ENCODE measurements around the gene LRGUK. TPM values are rescaled to one million over a fixed set of nuclear protein-coding genes. Genes with fewer than 3 reads are reported as not detected.

LRGUK gene
- total and polyA plus RNA-seq, 4 donors: 2.5 to 5.4 (median 3.9) TPM

GRCh38 chr7:134179036-134180011, 52.2 kb downstream of the LRGUK start:
- H3K27ac ChIP-seq (ENCODE audit: low read depth, low read length): no peak overlapping the region
- H3K36me3 ChIP-seq (ENCODE audit: control insufficient read depth, insufficient read depth, low read length): no peaks in the 10 kb centered on the region
- no peaks in the 10 kb centered on the region for H3K4me1 ChIP-seq (ENCODE audit: control insufficient read depth, insufficient read depth, low read length)
- no peak overlapping the region for H3K4me3 ChIP-seq (ENCODE audit: low read depth, low read length)
- DNase-seq (ENCODE audit: low read depth in 4 of 6, low spot score in 6 of 6): peak in 2 of 6 donors; percentile 60 to 85
- 73% methylated on average over 3 of the region's 6 CpGs for WGBS (ENCODE audit: insufficient coverage)
- no peaks in the 10 kb centered on the region for H3K9me3 ChIP-seq (ENCODE audit: control insufficient read depth, insufficient read depth, low read length)
- H3K27me3 ChIP-seq (ENCODE audit: control insufficient read depth, insufficient read depth, low read length): no peaks in the 10 kb centered on the region

- no peaks in the 10 kb centered on the region for H3K36me3 ChIP-seq (ENCODE audit: control insufficient read depth, insufficient read depth, low read length)
- WGBS (ENCODE audit: insufficient coverage): no CpG with 5 or more reads among the region's 1 CpG
- no peaks in the 10 kb centered on the region for H3K4me1 ChIP-seq (ENCODE audit: control insufficient read depth, insufficient read depth, low read length)
- no peaks in the 10 kb centered on the region for H3K9me3 ChIP-seq (ENCODE audit: control insufficient read depth, insufficient read depth, low read length)
- no peaks in the 10 kb centered on the region for H3K27me3 ChIP-seq (ENCODE audit: control insufficient read depth, insufficient read depth, low read length)
- H3K4me3 ChIP-seq (ENCODE audit: low read depth, low read length): no peak overlapping the region
- no peak for DNase-seq (ENCODE audit: low read depth in 4 of 6, low spot score in 6 of 6)
- no peak overlapping the region for H3K27ac ChIP-seq (ENCODE audit: low read depth, low read length)
Measured at GRCh38 chr7:134180376-134180775, 53.2 kb downstream of the LRGUK start.

- Histone ChIP-seq H3K9me3 (ENCODE audit: control insufficient read depth, insufficient read depth, low read length) (no peaks in the 10 kb centered on the region), H3K27me3 (ENCODE audit: control insufficient read depth, insufficient read depth, low read length) (no peaks in the 10 kb centered on the region), H3K27ac (ENCODE audit: low read depth, low read length) (no peak overlapping the region), H3K4me1 (ENCODE audit: control insufficient read depth, insufficient read depth, low read length) (no peaks in the 10 kb centered on the region), H3K4me3 (ENCODE audit: low read depth, low read length) (no peak overlapping the region), H3K36me3 (ENCODE audit: control insufficient read depth, insufficient read depth, low read length) (no peaks in the 10 kb centered on the region)
- 50% methylated on average over 2 of the region's 3 CpGs for WGBS (ENCODE audit: insufficient coverage)
- DNase-seq (ENCODE audit: low read depth in 4 of 6, low spot score in 6 of 6): no peak
Measured at GRCh38 chr7:134182078-134182477, 54.9 kb downstream of the LRGUK start.

GRCh38 chr7:134184767-134185166, 57.6 kb downstream of the LRGUK start:
- no peaks in the 10 kb centered on the region for H3K4me1 ChIP-seq (ENCODE audit: control insufficient read depth, insufficient read depth, low read length)
- H3K36me3 ChIP-seq (ENCODE audit: control insufficient read depth, insufficient read depth, low read length): no peaks in the 10 kb centered on the region
- no peak overlapping the region for H3K27ac ChIP-seq (ENCODE audit: low read depth, low read length)
- DNase-seq (ENCODE audit: low read depth in 4 of 6, low spot score in 6 of 6): peak in 1 of 6 donors; percentile 73
- WGBS (ENCODE audit: insufficient coverage): 100% methylated on average over 1 of the region's 3 CpGs
- H3K27me3 ChIP-seq (ENCODE audit: control insufficient read depth, insufficient read depth, low read length): no peaks in the 10 kb centered on the region
- H3K4me3 ChIP-seq (ENCODE audit: low read depth, low read length): no peak overlapping the region
- H3K9me3 ChIP-seq (ENCODE audit: control insufficient read depth, insufficient read depth, low read length): no peaks in the 10 kb centered on the region

- no peak overlapping the region for H3K27ac ChIP-seq (ENCODE audit: low read depth, low read length)
- H3K36me3 ChIP-seq (ENCODE audit: control insufficient read depth, insufficient read depth, low read length): no peaks in the 10 kb centered on the region
- WGBS (ENCODE audit: insufficient coverage): no CpG with 5 or more reads among the region's 3 CpGs
- no peaks in the 10 kb centered on the region for H3K9me3 ChIP-seq (ENCODE audit: control insufficient read depth, insufficient read depth, low read length)
- H3K27me3 ChIP-seq (ENCODE audit: control insufficient read depth, insufficient read depth, low read length): no peaks in the 10 kb centered on the region
- H3K4me1 ChIP-seq (ENCODE audit: control insufficient read depth, insufficient read depth, low read length): no peaks in the 10 kb centered on the region
- H3K4me3 ChIP-seq (ENCODE audit: low read depth, low read length): no peak overlapping the region
- no peak for DNase-seq (ENCODE audit: low read depth in 4 of 6, low spot score in 6 of 6)
Measured at GRCh38 chr7:134186027-134186426, 58.9 kb downstream of the LRGUK start.

GRCh38 chr7:134186801-134187200, 59.7 kb downstream of the LRGUK start:
- no peak for DNase-seq (ENCODE audit: low read depth in 4 of 6, low spot score in 6 of 6)
- Histone ChIP-seq H3K36me3 (ENCODE audit: control insufficient read depth, insufficient read depth, low read length) (no peaks in the 10 kb centered on the region), H3K27ac (ENCODE audit: low read depth, low read length) (no peak overlapping the region), H3K27me3 (ENCODE audit: control insufficient read depth, insufficient read depth, low read length) (no peaks in the 10 kb centered on the region), H3K9me3 (ENCODE audit: control insufficient read depth, insufficient read depth, low read length) (no peaks in the 10 kb centered on the region), H3K4me3 (ENCODE audit: low read depth, low read length) (no peak overlapping the region), H3K4me1 (ENCODE audit: control insufficient read depth, insufficient read depth, low read length) (no peaks in the 10 kb centered on the region)
- no CpG with 5 or more reads among the region's 2 CpGs for WGBS (ENCODE audit: insufficient coverage)

GRCh38 chr7:134187893-134188292, 60.8 kb downstream of the LRGUK start:
- WGBS (ENCODE audit: insufficient coverage): no CpG with 5 or more reads among the region's 1 CpG
- H3K9me3 ChIP-seq (ENCODE audit: control insufficient read depth, insufficient read depth, low read length): no peaks in the 10 kb centered on the region

GRCh38 chr7:134188311-134188710, 61.2 kb downstream of the LRGUK start:
- Histone ChIP-seq H3K27ac (ENCODE audit: low read depth, low read length) (no peak overlapping the region), H3K36me3 (ENCODE audit: control insufficient read depth, insufficient read depth, low read length) (no peaks in the 10 kb centered on the region), H3K4me3 (ENCODE audit: low read depth, low read length) (no peak overlapping the region), H3K9me3 (ENCODE audit: control insufficient read depth, insufficient read depth, low read length) (no peaks in the 10 kb centered on the region), H3K4me1 (ENCODE audit: control insufficient read depth, insufficient read depth, low read length) (no peaks in the 10 kb centered on the region), H3K27me3 (ENCODE audit: control insufficient read depth, insufficient read depth, low read length) (no peaks in the 10 kb centered on the region)
- WGBS (ENCODE audit: insufficient coverage): 97% methylated on average over 4 of the region's 4 CpGs
- no peak for DNase-seq (ENCODE audit: low read depth in 4 of 6, low spot score in 6 of 6)

More at GRCh38 chr7:134187893-134188292, 60.8 kb downstream of the LRGUK start:
- H3K4me1 ChIP-seq (ENCODE audit: control insufficient read depth, insufficient read depth, low read length): no peaks in the 10 kb centered on the region
- H3K27ac ChIP-seq (ENCODE audit: low read depth, low read length): no peak overlapping the region
- no peaks in the 10 kb centered on the region for H3K36me3 ChIP-seq (ENCODE audit: control insufficient read depth, insufficient read depth, low read length)
- H3K4me3 ChIP-seq (ENCODE audit: low read depth, low read length): no peak overlapping the region
- no peak for DNase-seq (ENCODE audit: low read depth in 4 of 6, low spot score in 6 of 6)
- H3K27me3 ChIP-seq (ENCODE audit: control insufficient read depth, insufficient read depth, low read length): no peaks in the 10 kb centered on the region

- H3K4me1 ChIP-seq (ENCODE audit: control insufficient read depth, insufficient read depth, low read length): no peaks in the 10 kb centered on the region
- H3K36me3 ChIP-seq (ENCODE audit: control insufficient read depth, insufficient read depth, low read length): peaks cover 3% of the 10 kb centered on the region
- DNase-seq (ENCODE audit: low read depth in 4 of 6, low spot score in 6 of 6): no peak
- H3K9me3 ChIP-seq (ENCODE audit: control insufficient read depth, insufficient read depth, low read length): no peaks in the 10 kb centered on the region
- H3K27me3 ChIP-seq (ENCODE audit: control insufficient read depth, insufficient read depth, low read length): no peaks in the 10 kb centered on the region
- no peak overlapping the region for H3K27ac ChIP-seq (ENCODE audit: low read depth, low read length)
- H3K4me3 ChIP-seq (ENCODE audit: low read depth, low read length): no peak overlapping the region
Measured at GRCh38 chr7:134189559-134189958, 62.4 kb downstream of the LRGUK start.

- no CpG with 5 or more reads among the region's 3 CpGs for WGBS (ENCODE audit: insufficient coverage)
Measured at GRCh38 chr7:134191876-134192275, 64.7 kb downstream of the LRGUK start.

More at GRCh38 chr7:134191876-134192275, 64.7 kb downstream of the LRGUK start:
- H3K9me3 ChIP-seq (ENCODE audit: control insufficient read depth, insufficient read depth, low read length): no peaks in the 10 kb centered on the region
- no peak for DNase-seq (ENCODE audit: low read depth in 4 of 6, low spot score in 6 of 6)
- peaks cover 3% of the 10 kb centered on the region for H3K36me3 ChIP-seq (ENCODE audit: control insufficient read depth, insufficient read depth, low read length)
- H3K4me1 ChIP-seq (ENCODE audit: control insufficient read depth, insufficient read depth, low read length): no peaks in the 10 kb centered on the region
- no peak overlapping the region for H3K27ac ChIP-seq (ENCODE audit: low read depth, low read length)
- H3K27me3 ChIP-seq (ENCODE audit: control insufficient read depth, insufficient read depth, low read length): no peaks in the 10 kb centered on the region
- no peak overlapping the region for H3K4me3 ChIP-seq (ENCODE audit: low read depth, low read length)

Measured in spinal cord (tissue), 10 donors.